Measurements from ENCODE around the gene PKP1.

- TF ChIP-seq CTCF (conservative IDR thresholded peaks at IDR 0.05 in 1 of 2, IDR thresholded peaks at IDR 0.05 in 1 of 2; ENCODE audit: extremely low read depth in 1 of 2, insufficient read depth in 1 of 2, low read depth in 1 of 2, low read length in 2 of 2) (no peak), EZH2 (IDR thresholded peaks at IDR 0.05; ENCODE audit: borderline replicate concordance, low read length) (no peak)
Observed at GRCh38 chr1:201290551-201290950, 7.2 kb downstream of the PKP1 start.
